ENCODE data around the gene FAM114A1.

GRCh38 chr4:38902695-38903094 lies 35.1 kb downstream of the FAM114A1 start:
- TF ChIP-seq CTCF (IDR thresholded peaks at IDR 0.05), result no peak
- TF ChIP-seq POLR2AphosphoS5 (IDR thresholded peaks at IDR 0.05; ENCODE audit: insufficient read depth in 1 of 2, low read depth in 1 of 2), result no peak
